ENCODE results near the gene LYPD6. TPM values are rescaled to one million over a fixed set of nuclear protein-coding genes. Genes with fewer than 3 reads are reported as not detected.

Gene LYPD6
- total and polyA plus RNA-seq, 2 donors (not counting 1 experiment from before 2014, with no cell fraction given): not detected

GRCh38 chr2:149312039-149312438, 18.3 kb upstream of the LYPD6 start:
- H2AFZ ChIP-seq (ENCODE audit: insufficient read depth, low read depth, low read length, poor library complexity, severe bottlenecking): no peak overlapping the region
- ATAC-seq (ENCODE audit: low read depth) (no peak), DNase-seq (no peak)
- no peak overlapping the region for H3K4me3 Mint-ChIP-seq
- H3K4me2 ChIP-seq (replicated peaks; ENCODE audit: low read depth, low read length, poor library complexity, severe bottlenecking): no peak overlapping the region
- no peak overlapping the region for H3K4me3 ChIP-seq (ENCODE audit: control extremely low read depth in 1 of 5, extremely low read depth in 1 of 5, insufficient read depth in 1 of 5, low read depth in 2 of 5, low read length in 4 of 5)
- no peaks in the 10 kb centered on the region for H3K36me3 ChIP-seq (replicated peaks in 1 of 2; ENCODE audit: control extremely low read depth in 1 of 2, control insufficient read depth in 1 of 2, extremely low read depth in 1 of 2, insufficient read depth in 2 of 2, low read length in 1 of 2)
- peaks cover 4% of the 10 kb centered on the region for H3K4me1 Mint-ChIP-seq
- H3K27me3 Mint-ChIP-seq: peaks cover 29% of the 10 kb centered on the region
- H3K27ac ChIP-seq (ENCODE audit: low read length in 2 of 2): no peak overlapping the region
- WGBS (ENCODE audit: insufficient coverage): 80% methylated on average over 1 of the region's 1 CpG
- POLR2A ChIA-PET: no interaction called here
- CTCF ChIA-PET: interaction anchor here (1.4 to 4.5 kb wide), 4 partner anchors 13 to 295 kb away, joined by 5 to 43 read pairs (median 14); no protein-coding TSS in a partner anchor
- H3K9me3 ChIP-seq (ENCODE audit: control extremely low read depth in 1 of 3, control insufficient read depth in 2 of 3, insufficient read depth in 1 of 3, low read length in 2 of 3): peaks cover 0 to 4% (median 0%) of the 10 kb centered on the region in 3 donors
- no peaks in the 10 kb centered on the region for H4K20me1 ChIP-seq (ENCODE audit: control insufficient read depth, insufficient read depth, low read length, poor library complexity, severe bottlenecking)
- H3K4me1 ChIP-seq (ENCODE audit: control insufficient read depth in 2 of 2, insufficient read depth in 2 of 2, low read length in 2 of 2): peaks cover 0 to 3% of the 10 kb centered on the region in 2 donors
- H3K79me2 ChIP-seq (ENCODE audit: control insufficient read depth, insufficient read depth, low read length): no peaks in the 10 kb centered on the region
- no peaks in the 10 kb centered on the region for H3K9me3 Mint-ChIP-seq (ENCODE audit: insufficient read depth)
- H3K9ac ChIP-seq (ENCODE audit: low read length): no peak overlapping the region
- H3K27ac Mint-ChIP-seq: no peak overlapping the region
- intact Hi-C loops (cut with micrococcal nuclease): no loop called here
- TF ChIP-seq EZH2 (IDR thresholded peaks at IDR 0.05; ENCODE audit: borderline replicate concordance, insufficient read depth, low read depth, low read length, poor library complexity, severe bottlenecking) (no peak), CTCF (IDR thresholded peaks at IDR 0.05) (no peak)
- H3K27me3 ChIP-seq (replicated peaks in 1 of 4; ENCODE audit: control extremely low read depth in 1 of 4, control insufficient read depth in 3 of 4, insufficient read depth in 4 of 4, low read length in 3 of 4): peaks cover 0 to 9% (median 0%) of the 10 kb centered on the region in 4 experiments

- no peak overlapping the region for H3K4me3 Mint-ChIP-seq
- peaks cover 4% of the 10 kb centered on the region for H3K4me1 Mint-ChIP-seq
Observed at GRCh38 chr2:149313512-149313972, 16.8 kb upstream of the LYPD6 start.

More at GRCh38 chr2:149313512-149313972, 16.8 kb upstream of the LYPD6 start:
- 3% methylated on average over 6 of the region's 8 CpGs for WGBS (ENCODE audit: insufficient coverage)
- DNase-seq (peak; percentile 21), ATAC-seq (ENCODE audit: low read depth) (peak; percentile 65)
- Histone ChIP-seq H3K9me3 (ENCODE audit: control extremely low read depth in 1 of 3, control insufficient read depth in 2 of 3, insufficient read depth in 1 of 3, low read length in 2 of 3) (peaks cover 0 to 4% (median 0%) of the 10 kb centered on the region in 3 donors), H3K79me2 (ENCODE audit: control insufficient read depth, insufficient read depth, low read length) (no peaks in the 10 kb centered on the region), H3K9ac (ENCODE audit: low read length) (no peak overlapping the region), H2AFZ (ENCODE audit: insufficient read depth, low read depth, low read length, poor library complexity, severe bottlenecking) (peak overlapping the region; percentile 1), H3K4me3 (ENCODE audit: control extremely low read depth in 1 of 5, extremely low read depth in 1 of 5, insufficient read depth in 1 of 5, low read depth in 2 of 5, low read length in 4 of 5) (no peak overlapping the region), H4K20me1 (ENCODE audit: control insufficient read depth, insufficient read depth, low read length, poor library complexity, severe bottlenecking) (no peaks in the 10 kb centered on the region), H3K36me3 (replicated peaks in 1 of 2; ENCODE audit: control extremely low read depth in 1 of 2, control insufficient read depth in 1 of 2, extremely low read depth in 1 of 2, insufficient read depth in 2 of 2, low read length in 1 of 2) (no peaks in the 10 kb centered on the region), H3K4me2 (replicated peaks; ENCODE audit: low read depth, low read length, poor library complexity, severe bottlenecking) (no peak overlapping the region), H3K4me1 (ENCODE audit: control insufficient read depth in 2 of 2, insufficient read depth in 2 of 2, low read length in 2 of 2) (peaks cover 0 to 3% of the 10 kb centered on the region in 2 donors), H3K27ac (ENCODE audit: low read length in 2 of 2) (no peak overlapping the region), H3K27me3 (replicated peaks in 1 of 4; ENCODE audit: control extremely low read depth in 1 of 4, control insufficient read depth in 3 of 4, insufficient read depth in 4 of 4, low read length in 3 of 4) (peaks cover 0 to 9% (median 0%) of the 10 kb centered on the region in 4 experiments)
- ChIA-PET CTCF (interaction anchor here (0.8 to 2.1 kb wide), 7 partner anchors 9 to 305 kb away, joined by 3 to 43 read pairs (median 3); no protein-coding TSS in a partner anchor), POLR2A (no interaction called here)
- TF ChIP-seq EZH2 (IDR thresholded peaks at IDR 0.05; ENCODE audit: borderline replicate concordance, insufficient read depth, low read depth, low read length, poor library complexity, severe bottlenecking) (no peak), CTCF (IDR thresholded peaks at IDR 0.05) (peak; percentile 81)
- intact Hi-C loops (cut with micrococcal nuclease): loop anchor here (1.0 kb wide), 1 partner anchor 296 kb away; no protein-coding TSS in a partner anchor
- H3K27ac Mint-ChIP-seq: no peak overlapping the region
- H3K9me3 Mint-ChIP-seq (ENCODE audit: insufficient read depth): no peaks in the 10 kb centered on the region
- H3K27me3 Mint-ChIP-seq: peaks cover 21% of the 10 kb centered on the region
